Activated T-cell treated with anti-CD3 and anti-CD28 coated beads, Interleukin-2, amount 50 U/mL, for 72 hours (primary cell): Measurements from ENCODE around the gene USP4. TPM values are rescaled to one million over a fixed set of nuclear protein-coding genes. Genes with fewer than 3 reads are reported as not detected.

Source experiments
- ATAC-seq, 2 donors: fragments of 150-1000 bp; cut with Tn5 transposase; replicated peaks in 1 of 2; 2 replicates each; pipeline ENCODE4 v1.10.0; 2021; ENCODE audit warnings: moderate library complexity in 2 of 2, mild to moderate bottlenecking in 1 of 2
- DNase-seq, 2 donors: peaks; one replicate each; pipeline ENCODE4 v3.0.0; 2021 to 2022; ENCODE audit warnings: mixed read lengths in 1 of 2
- H3K27ac Mint-ChIP-seq: one replicate; pipeline ENCODE4 v1.8.0; 2022; ENCODE audit warnings: mild to moderate bottlenecking, moderate library complexity, mixed read lengths
- H3K27me3 Mint-ChIP-seq: one replicate; pipeline ENCODE4 v1.8.0; 2022; ENCODE audit warnings: low read depth, mixed read lengths
- H3K36me3 Mint-ChIP-seq, 2 donors: one replicate each; pipeline ENCODE4 v1.8.0; 2022; ENCODE audit warnings: mixed read lengths in 2 of 2, mild to moderate bottlenecking in 1 of 2; ENCODE audit not compliant: insufficient read depth in 2 of 2
- H3K4me1 Mint-ChIP-seq: one replicate; pipeline ENCODE4 v1.8.0; 2022; ENCODE audit warnings: low read depth, mixed read lengths
- H3K4me3 Mint-ChIP-seq, 2 donors: one replicate each; pipeline ENCODE4 v1.8.0; 2022; ENCODE audit warnings: mild to moderate bottlenecking in 2 of 2, mixed read lengths in 2 of 2, moderate library complexity in 2 of 2
- H3K9me3 Mint-ChIP-seq, 2 donors: one replicate each; pipeline ENCODE4 v1.8.0; 2022; ENCODE audit warnings: mixed read lengths in 2 of 2
- total RNA-seq, 2 donors: library from RNA; stranded (reverse); gene quantifications; one replicate each; pipeline ENCODE4 v1.2.3, GENCODE V29; 2022

Gene USP4, protein sequence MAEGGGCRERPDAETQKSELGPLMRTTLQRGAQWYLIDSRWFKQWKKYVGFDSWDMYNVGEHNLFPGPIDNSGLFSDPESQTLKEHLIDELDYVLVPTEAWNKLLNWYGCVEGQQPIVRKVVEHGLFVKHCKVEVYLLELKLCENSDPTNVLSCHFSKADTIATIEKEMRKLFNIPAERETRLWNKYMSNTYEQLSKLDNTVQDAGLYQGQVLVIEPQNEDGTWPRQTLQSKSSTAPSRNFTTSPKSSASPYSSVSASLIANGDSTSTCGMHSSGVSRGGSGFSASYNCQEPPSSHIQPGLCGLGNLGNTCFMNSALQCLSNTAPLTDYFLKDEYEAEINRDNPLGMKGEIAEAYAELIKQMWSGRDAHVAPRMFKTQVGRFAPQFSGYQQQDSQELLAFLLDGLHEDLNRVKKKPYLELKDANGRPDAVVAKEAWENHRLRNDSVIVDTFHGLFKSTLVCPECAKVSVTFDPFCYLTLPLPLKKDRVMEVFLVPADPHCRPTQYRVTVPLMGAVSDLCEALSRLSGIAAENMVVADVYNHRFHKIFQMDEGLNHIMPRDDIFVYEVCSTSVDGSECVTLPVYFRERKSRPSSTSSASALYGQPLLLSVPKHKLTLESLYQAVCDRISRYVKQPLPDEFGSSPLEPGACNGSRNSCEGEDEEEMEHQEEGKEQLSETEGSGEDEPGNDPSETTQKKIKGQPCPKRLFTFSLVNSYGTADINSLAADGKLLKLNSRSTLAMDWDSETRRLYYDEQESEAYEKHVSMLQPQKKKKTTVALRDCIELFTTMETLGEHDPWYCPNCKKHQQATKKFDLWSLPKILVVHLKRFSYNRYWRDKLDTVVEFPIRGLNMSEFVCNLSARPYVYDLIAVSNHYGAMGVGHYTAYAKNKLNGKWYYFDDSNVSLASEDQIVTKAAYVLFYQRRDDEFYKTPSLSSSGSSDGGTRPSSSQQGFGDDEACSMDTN
- total RNA-seq = 10 to 100 TPM; 70.2 to 76.5 TPM

GRCh38 chr3:49339941-49340800 is at the start of gene USP4:
Gene USP4 (minus strand): TSS chr3:49340053. CDS start chr3:49340024, 29 bp downstream.
- peak; percentile 96 to 98 for DNase-seq
- peak within 1 kb of the TSS; percentile 96 to 100 for H3K4me3 Mint-ChIP-seq
- peaks cover 2 to 12% of the 10 kb centered on the region in 2 donors for H3K36me3 Mint-ChIP-seq
- H3K9me3 Mint-ChIP-seq = no peaks in the 10 kb centered on the region
- H3K27ac Mint-ChIP-seq = peak within 1 kb of the TSS; percentile 94
- H3K27me3 Mint-ChIP-seq = no peaks in the 10 kb centered on the region
- H3K4me1 Mint-ChIP-seq = peaks cover 57% of the 10 kb centered on the region
- ATAC-seq = peak; percentile 92 to 95

DNA sequence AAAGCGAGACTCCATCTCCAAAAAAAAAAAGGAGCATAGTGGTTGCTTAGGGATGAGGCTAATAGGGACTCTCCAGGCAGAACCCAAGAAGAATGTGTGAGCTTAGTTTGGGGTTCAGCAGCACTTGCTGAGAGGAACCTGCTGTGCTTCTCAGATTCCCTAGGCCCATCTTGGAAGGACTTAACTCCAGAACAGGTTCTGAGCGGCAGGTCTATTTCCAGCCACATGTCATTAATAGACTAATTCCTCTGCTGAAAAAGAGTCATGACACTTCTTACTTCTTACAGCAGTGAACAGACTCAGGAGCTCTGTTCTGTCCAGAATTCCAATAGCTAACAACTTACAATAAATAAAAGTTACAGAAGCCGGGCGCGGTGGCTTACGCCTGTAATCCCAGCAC is 49.4 kb upstream of the USP4 start:
- Mint-ChIP-seq H3K9me3 (no peaks in the 10 kb centered on the region), H3K27me3 (no peaks in the 10 kb centered on the region), H3K27ac (peak overlapping the region; percentile 56), H3K36me3 (peaks cover 0 to 3% of the 10 kb centered on the region in 2 donors), H3K4me1 (peaks cover 44% of the 10 kb centered on the region), H3K4me3 (no peak overlapping the region)
- no peak for DNase-seq
- no peak for ATAC-seq

GRCh38 chr3:49388289-49388820 is 48.5 kb upstream of the USP4 start:
- ATAC-seq (no peak), DNase-seq (no peak)
- Mint-ChIP-seq H3K4me1 (peaks cover 44% of the 10 kb centered on the region), H3K27ac (peak overlapping the region; percentile 56), H3K27me3 (no peaks in the 10 kb centered on the region), H3K36me3 (peaks cover 0 to 3% of the 10 kb centered on the region in 2 donors), H3K9me3 (no peaks in the 10 kb centered on the region), H3K4me3 (no peak overlapping the region)

DNA sequence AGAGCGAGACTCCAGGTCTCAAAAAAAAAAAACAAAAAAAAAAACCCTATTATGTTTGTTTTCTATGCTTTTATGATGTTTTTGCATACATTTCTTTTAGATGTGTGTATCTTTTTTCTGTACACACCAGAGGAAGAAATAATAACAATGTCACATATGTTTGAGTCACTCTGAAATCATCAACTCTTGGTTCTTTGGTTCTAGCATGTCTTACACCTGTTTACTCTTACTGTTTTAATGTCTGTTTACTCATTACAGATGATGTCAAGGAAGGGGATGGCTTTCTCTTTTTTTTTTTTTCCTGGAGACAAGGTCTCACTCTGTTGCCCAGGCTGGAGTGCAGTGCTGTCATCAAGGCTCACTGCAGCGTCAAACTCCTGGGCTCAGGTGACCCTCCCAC is 47.9 kb upstream of the USP4 start:
- DNase-seq = no peak
- Mint-ChIP-seq H3K36me3 (peaks cover 0 to 3% of the 10 kb centered on the region in 2 donors), H3K4me1 (peaks cover 47% of the 10 kb centered on the region), H3K27me3 (no peaks in the 10 kb centered on the region), H3K4me3 (no peak overlapping the region), H3K9me3 (no peaks in the 10 kb centered on the region), H3K27ac (no peak overlapping the region)
- ATAC-seq = peak; percentile 41 to 70

DNA sequence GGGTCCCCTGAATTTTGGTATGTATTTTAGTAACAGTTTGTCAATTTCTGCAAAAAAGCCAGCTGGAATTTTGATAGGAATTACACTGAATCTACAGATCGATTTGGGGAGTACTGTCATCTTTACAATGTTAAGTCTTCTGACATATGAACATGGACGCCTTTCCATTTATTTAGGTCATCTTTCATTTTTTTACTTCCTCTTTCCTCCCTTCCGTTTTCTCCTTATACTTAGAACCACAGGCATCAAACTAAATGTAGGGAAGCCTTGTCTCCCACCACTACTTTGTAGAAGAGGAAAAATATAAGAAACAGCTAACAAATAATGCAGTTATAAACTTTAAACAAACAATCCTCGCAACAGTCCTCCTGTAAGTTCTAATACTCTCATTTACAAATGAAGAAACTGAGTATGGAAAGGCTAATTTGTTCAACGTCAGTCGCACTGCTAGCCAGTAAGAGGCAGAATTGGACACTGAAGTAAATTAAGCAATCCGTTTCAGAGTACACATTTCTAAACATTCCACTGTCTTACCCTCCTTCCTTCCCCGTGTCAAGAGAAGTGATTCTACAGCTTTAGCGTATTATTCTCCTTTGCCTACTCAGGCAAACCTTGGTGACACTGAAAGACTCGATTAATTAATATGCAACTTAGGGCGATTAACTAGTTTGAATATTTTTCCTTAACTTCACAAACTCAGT is 46.4 kb upstream of the USP4 start:
- Mint-ChIP-seq H3K4me3 (peak overlapping the region in 1 of 2 donors; percentile 50), H3K9me3 (no peaks in the 10 kb centered on the region), H3K27ac (peak overlapping the region; percentile 92), H3K27me3 (no peaks in the 10 kb centered on the region), H3K4me1 (peaks cover 47% of the 10 kb centered on the region), H3K36me3 (peaks cover 0 to 3% of the 10 kb centered on the region in 2 donors)
- ATAC-seq (no peak), DNase-seq (no peak)

- Mint-ChIP-seq H3K36me3 (peaks cover 0 to 3% of the 10 kb centered on the region in 2 donors), H3K4me1 (peaks cover 47% of the 10 kb centered on the region), H3K27ac (peak overlapping the region; percentile 92)
Measured at GRCh38 chr3:49385617-49386016, 45.8 kb upstream of the USP4 start.

GRCh38 chr3:49383387-49383786 is 43.5 kb upstream of the USP4 start:
- ATAC-seq (no peak), DNase-seq (no peak)
- Mint-ChIP-seq H3K4me1 (peaks cover 51% of the 10 kb centered on the region), H3K36me3 (peaks cover 2 to 5% of the 10 kb centered on the region in 2 donors), H3K9me3 (peaks cover 0 to 1% of the 10 kb centered on the region in 2 donors), H3K27ac (peak overlapping the region; percentile 5), H3K4me3 (no peak overlapping the region), H3K27me3 (no peaks in the 10 kb centered on the region)

More at GRCh38 chr3:49385617-49386016, 45.8 kb upstream of the USP4 start:
- DNase-seq (no peak), ATAC-seq (no peak)
- Mint-ChIP-seq H3K9me3 (no peaks in the 10 kb centered on the region), H3K4me3 (no peak overlapping the region), H3K27me3 (no peaks in the 10 kb centered on the region)

- Mint-ChIP-seq H3K4me1 (peaks cover 40% of the 10 kb centered on the region), H3K27ac (peak overlapping the region; percentile 98), H3K27me3 (no peaks in the 10 kb centered on the region), H3K4me3 (peak overlapping the region; percentile 59 to 73), H3K9me3 (peaks cover 0 to 2% of the 10 kb centered on the region in 2 donors), H3K36me3 (peaks cover 5 to 15% of the 10 kb centered on the region in 2 donors)
- peak in 1 of 2 donors; percentile 12 for DNase-seq
- ATAC-seq = no peak
Measured at GRCh38 chr3:49378249-49378895, 38.5 kb upstream of the USP4 start.

GRCh38 chr3:49377483-49377882 is 37.6 kb upstream of the USP4 start:
- H3K36me3 Mint-ChIP-seq = peaks cover 10 to 22% of the 10 kb centered on the region in 2 donors
- H3K4me3 Mint-ChIP-seq = peak overlapping the region; percentile 33 to 56
- H3K27me3 Mint-ChIP-seq = no peaks in the 10 kb centered on the region
- peaks cover 0 to 2% of the 10 kb centered on the region in 2 donors for H3K9me3 Mint-ChIP-seq
- DNase-seq (peak; percentile 70 to 81), ATAC-seq (peak; percentile 98 to 99)
- H3K4me1 Mint-ChIP-seq = peaks cover 44% of the 10 kb centered on the region
- peak overlapping the region; percentile 50 for H3K27ac Mint-ChIP-seq

DNA sequence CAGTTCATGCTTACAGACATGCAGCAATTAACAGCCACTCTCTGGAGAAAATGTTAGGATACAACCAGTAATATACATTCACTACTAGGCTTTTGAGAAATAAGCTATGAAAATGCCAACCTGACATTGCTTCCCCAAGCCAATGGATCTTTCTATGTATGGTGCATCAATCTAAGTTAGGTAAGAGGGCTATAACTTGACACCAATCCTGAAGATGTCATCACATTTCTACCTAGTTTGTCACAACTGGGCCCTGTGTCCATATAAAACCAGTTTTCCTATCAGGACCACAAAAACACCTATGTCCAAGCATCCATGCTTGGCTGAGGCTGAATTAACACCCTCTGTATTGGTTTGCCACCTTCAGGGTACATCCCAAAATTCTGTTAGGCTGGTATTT is 32.1 kb upstream of the USP4 start:
- Mint-ChIP-seq H3K36me3 (peaks cover 8 to 36% of the 10 kb centered on the region in 2 donors), H3K9me3 (no peaks in the 10 kb centered on the region), H3K4me1 (peaks cover 25% of the 10 kb centered on the region), H3K27me3 (no peaks in the 10 kb centered on the region), H3K27ac (peak overlapping the region; percentile 75), H3K4me3 (no peak overlapping the region)
- DNase-seq (no peak), ATAC-seq (no peak)

DNA sequence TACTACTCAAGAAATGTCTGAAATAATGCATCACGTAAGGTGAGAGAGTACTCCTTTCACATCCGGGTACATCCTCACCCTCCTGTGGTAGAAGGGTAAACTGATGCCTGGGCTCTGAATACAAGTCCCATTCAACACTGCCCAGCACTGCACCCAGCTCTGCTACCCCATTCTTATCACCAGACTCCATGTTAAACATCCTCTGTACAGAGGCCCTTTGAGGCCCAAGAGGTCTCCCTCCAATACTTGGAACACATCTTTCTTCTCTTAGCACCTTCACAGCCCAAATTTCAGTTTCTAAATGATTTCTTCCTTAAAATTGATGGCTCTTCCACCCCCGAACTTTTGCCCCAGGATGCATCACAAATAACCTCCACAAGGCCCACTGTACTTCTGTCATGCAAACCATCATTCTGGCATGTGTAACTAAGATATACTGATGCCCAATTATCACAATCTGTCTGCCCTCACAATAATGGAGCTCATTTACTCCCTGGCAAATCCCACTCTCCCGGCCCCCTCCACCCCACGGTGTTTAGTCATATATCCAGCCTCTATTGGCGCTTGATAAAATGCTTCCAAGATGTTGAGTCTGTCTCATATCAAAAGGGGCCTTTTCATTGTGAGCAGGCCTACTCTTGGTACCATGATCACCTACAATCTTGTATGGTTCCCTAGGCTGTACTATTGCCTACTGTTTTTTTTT is 30.9 kb upstream of the USP4 start:
- Mint-ChIP-seq H3K27me3 (no peaks in the 10 kb centered on the region), H3K36me3 (peaks cover 15 to 41% of the 10 kb centered on the region in 2 donors), H3K4me1 (peaks cover 19% of the 10 kb centered on the region), H3K27ac (peak overlapping the region; percentile 58), H3K4me3 (no peak overlapping the region), H3K9me3 (no peaks in the 10 kb centered on the region)
- ATAC-seq = no peak
- DNase-seq = no peak
